ENCODE results near the gene DDI2. TPM values are rescaled to one million over a fixed set of nuclear protein-coding genes. Genes with fewer than 3 reads are reported as not detected.

Gene DDI2
- total and polyA plus RNA-seq, 2 donors (not counting 3 experiments of a cell fraction or from before 2014, with no cell fraction given), result 5.4 to 35.2 TPM

DNA sequence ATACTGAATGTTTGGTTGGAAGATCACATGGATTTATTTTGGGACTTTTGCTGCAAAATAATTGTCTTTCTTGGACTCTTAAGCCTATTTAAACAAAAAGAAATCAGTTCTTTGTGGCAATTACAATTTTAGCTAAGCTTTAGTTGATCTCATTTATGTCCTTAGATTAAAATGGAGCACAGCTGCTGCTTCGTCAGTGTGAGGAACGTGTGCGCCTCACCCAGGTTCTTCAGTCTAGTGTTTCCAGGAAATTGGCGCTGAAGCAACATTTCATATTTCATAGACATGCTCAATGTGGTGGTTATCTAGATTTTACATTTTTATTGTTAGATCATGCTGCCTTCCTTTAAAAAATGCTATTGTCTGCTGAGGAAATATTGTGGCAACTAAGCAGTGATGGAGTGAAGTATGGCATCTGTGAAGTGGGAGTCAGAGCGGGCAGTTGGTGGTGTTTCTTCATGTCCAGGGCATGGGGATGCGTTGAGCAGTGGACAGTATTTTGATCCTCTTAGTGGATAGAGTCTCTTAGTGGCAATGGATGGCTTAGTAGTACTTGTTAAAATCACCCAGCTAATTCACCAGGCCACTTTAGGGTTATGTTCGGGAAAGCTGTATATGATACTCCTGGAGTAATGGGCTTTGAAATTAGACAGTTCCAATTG is 5.6 kb downstream of the DDI2 start:
- Histone ChIP-seq H3K36me3 (ENCODE audit: control insufficient read depth in 2 of 2, extremely low read depth in 1 of 2, insufficient read depth in 2 of 2, low read length in 2 of 2) (peaks cover 0 to 8% of the 10 kb centered on the region in 2 experiments), H3K9ac (replicated peaks; ENCODE audit: extremely low read depth, insufficient read depth, low read length) (no peak overlapping the region), H3K79me2 (ENCODE audit: control insufficient read depth, insufficient read depth, low read length) (peaks cover 90% of the 10 kb centered on the region), H3K4me3 (replicated peaks in 1 of 3; ENCODE audit: insufficient read depth in 1 of 3, low read depth in 1 of 3, low read length in 3 of 3) (no peak overlapping the region), H3K9me1 (replicated peaks; ENCODE audit: control insufficient read depth, extremely low read depth, insufficient read depth, low read length) (no peaks in the 10 kb centered on the region), H3K4me1 (ENCODE audit: control insufficient read depth, extremely low read depth, insufficient read depth, low read length) (peaks cover 21% of the 10 kb centered on the region), H3K4me2 (ENCODE audit: insufficient read depth, low read length) (no peak overlapping the region), H3K27me3 (ENCODE audit: control insufficient read depth in 2 of 2, insufficient read depth in 2 of 2, low read length in 2 of 2) (no peaks in the 10 kb centered on the region), H2AFZ (ENCODE audit: low read depth, low read length) (no peak overlapping the region), H3K9me3 (replicated peaks; ENCODE audit: control insufficient read depth, insufficient read depth, low read length) (no peaks in the 10 kb centered on the region), H4K20me1 (replicated peaks; ENCODE audit: control insufficient read depth, extremely low read depth, insufficient read depth, low read length) (no peaks in the 10 kb centered on the region), H3K27ac (ENCODE audit: insufficient read depth, low read depth, low read length) (no peak overlapping the region)
- no peak for FAIRE-seq
- dilution Hi-C loops (cut with MboI; ENCODE audit: extremely low pct_ligation_motif_present, low sequenced_read_pairs), result no loop called here
- intact Hi-C loops (cut with micrococcal nuclease), result no loop called here
- no peak for DNase-seq (ENCODE audit: low read depth, low spot score)
- CTCF ChIA-PET, result interaction anchor here (1.3 kb wide), 1 partner anchor 29 kb away, joined by 4 read pairs; no protein-coding TSS in a partner anchor
- TF ChIP-seq FOS (IDR thresholded peaks at IDR 0.05; ENCODE audit: borderline replicate concordance, insufficient read depth, low read length) (no peak), EZH2 (IDR thresholded peaks at IDR 0.05; ENCODE audit: borderline replicate concordance, low read depth, low read length, severe bottlenecking) (no peak), JUN (IDR thresholded peaks at IDR 0.05; ENCODE audit: borderline replicate concordance, insufficient read depth, insufficient read length, low read depth) (no peak), POLR2AphosphoS5 (IDR thresholded peaks at IDR 0.05; ENCODE audit: insufficient read depth, low read depth, low read length) (no peak), MYC (IDR thresholded peaks at IDR 0.05; ENCODE audit: low read depth, low read length) (no peak), GATA2 (IDR thresholded peaks at IDR 0.05; ENCODE audit: insufficient read depth, insufficient read length, low read depth, low read length) (no peak), POLR2A (IDR thresholded peaks at IDR 0.05; ENCODE audit: low read depth, low read length) (no peak)
- TF ChIP-seq, protein P1, sequence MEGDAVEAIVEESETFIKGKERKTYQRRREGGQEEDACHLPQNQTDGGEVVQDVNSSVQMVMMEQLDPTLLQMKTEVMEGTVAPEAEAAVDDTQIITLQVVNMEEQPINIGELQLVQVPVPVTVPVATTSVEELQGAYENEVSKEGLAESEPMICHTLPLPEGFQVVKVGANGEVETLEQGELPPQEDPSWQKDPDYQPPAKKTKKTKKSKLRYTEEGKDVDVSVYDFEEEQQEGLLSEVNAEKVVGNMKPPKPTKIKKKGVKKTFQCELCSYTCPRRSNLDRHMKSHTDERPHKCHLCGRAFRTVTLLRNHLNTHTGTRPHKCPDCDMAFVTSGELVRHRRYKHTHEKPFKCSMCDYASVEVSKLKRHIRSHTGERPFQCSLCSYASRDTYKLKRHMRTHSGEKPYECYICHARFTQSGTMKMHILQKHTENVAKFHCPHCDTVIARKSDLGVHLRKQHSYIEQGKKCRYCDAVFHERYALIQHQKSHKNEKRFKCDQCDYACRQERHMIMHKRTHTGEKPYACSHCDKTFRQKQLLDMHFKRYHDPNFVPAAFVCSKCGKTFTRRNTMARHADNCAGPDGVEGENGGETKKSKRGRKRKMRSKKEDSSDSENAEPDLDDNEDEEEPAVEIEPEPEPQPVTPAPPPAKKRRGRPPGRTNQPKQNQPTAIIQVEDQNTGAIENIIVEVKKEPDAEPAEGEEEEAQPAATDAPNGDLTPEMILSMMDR (IDR thresholded peaks at IDR 0.05; ENCODE audit: extremely low read depth in 1 of 2, insufficient read depth in 1 of 2, low read depth in 1 of 2, low read length in 2 of 2), result no peak
- TF ChIP-seq, protein P2, sequence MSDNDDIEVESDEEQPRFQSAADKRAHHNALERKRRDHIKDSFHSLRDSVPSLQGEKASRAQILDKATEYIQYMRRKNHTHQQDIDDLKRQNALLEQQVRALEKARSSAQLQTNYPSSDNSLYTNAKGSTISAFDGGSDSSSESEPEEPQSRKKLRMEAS (IDR thresholded peaks at IDR 0.05; ENCODE audit: insufficient read depth, insufficient read length), result no peak
- POLR2A ChIA-PET, result interaction anchor here (1.0 kb wide), 1 partner anchor 44 kb away, joined by 3 read pairs; no protein-coding TSS in a partner anchor
- no TSS peak for BruUV-seq (replicated peaks)
